Renal pelvis (tissue), 4 donors: Measurements from ENCODE around the gene HGFAC. TPM values are rescaled to one million over a fixed set of nuclear protein-coding genes. Genes with fewer than 3 reads are reported as not detected.

ENCODE experiments used
- DNase-seq: peaks from one replicate; pipeline ENCODE4 v3.0.0-alpha.2; 2013
- polyA plus RNA-seq, 3 donors: library from polyadenylated mRNA; unstranded; fragments of 120-200 nt; gene quantifications; one replicate each; pipeline ENCODE4 v1.2.1, GENCODE V29; 2013; ENCODE audit not compliant: insufficient read length in 3 of 3

The HGFAC gene
- polyA plus RNA-seq, 3 donors = 1.7 to 2.4 (median 2.1) TPM

DNA sequence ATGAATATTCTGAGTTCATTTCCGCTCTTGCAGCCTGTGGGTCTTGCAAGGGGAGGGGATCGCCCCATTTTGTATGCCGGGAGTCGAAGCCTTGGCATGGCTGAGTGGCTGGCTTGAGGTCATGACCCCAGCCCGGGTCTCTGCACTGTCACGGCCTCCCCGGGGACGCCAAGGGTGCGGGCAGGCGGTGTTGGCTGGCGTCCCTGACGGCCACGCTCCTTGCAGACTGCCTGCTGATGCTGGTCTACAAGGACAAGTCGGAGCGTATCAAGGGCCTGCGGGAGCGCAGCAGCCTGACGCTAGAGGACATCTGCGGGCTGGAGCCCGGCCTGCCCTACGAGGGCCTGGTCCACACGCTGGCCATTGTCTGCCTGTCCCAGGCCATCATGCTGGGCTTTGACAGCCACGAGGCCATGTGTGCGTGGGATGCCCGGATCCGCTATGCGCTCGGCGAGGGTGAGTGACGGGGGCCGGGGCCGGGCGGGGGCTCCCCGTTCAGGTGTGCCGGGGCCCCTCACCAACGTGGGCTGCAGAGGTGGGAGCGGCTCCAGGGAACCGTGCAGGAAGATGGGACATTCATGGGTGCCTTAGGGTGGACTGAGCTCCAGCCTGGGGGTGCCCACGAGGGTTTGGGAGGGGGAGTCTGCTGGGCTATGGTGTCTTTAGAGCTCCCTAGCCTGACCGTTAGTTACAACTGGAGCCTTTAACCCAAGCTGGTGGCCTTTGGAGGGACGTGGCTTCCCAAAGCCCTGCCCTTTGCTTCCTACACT lies 31.6 kb downstream of the HGFAC start:
- no peak for DNase-seq

DNA sequence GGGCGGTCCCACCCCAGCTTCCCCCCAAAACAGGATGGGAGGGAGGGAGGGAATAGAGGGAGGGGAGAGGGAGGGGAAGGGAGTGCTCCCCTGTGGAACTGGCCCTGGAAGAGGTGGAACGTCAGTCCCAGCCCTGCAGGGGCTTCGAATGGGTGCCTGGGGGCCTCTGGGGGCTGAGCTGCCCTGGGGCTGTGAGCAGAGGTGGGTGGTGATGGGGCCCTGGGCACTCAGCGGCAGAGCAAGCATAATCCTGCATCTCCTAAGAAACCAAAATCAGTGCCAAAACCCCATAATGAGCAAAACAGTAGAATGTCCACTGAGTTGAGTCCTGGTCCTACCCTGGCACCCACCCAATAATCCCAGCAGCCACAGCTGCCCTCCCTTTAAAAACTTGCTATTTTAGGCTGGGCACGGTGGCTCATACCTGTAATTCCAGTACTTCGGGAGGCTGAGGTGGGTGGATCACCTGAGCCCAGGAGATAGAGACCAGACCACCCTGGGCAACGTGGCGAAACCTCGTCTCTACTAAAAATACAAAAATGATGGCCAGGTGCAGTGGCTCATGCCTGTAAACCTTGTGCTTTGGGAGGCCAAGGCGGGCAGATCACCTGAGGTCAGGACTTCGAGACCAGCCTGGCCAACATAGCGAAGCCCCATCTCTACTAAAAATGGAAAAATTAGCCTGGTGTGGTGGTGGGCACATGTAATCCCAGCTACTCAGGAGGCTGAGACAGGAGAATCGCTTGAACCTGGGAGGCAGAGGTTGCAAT lies 32.4 kb downstream of the HGFAC start:
- DNase-seq = no peak

DNA sequence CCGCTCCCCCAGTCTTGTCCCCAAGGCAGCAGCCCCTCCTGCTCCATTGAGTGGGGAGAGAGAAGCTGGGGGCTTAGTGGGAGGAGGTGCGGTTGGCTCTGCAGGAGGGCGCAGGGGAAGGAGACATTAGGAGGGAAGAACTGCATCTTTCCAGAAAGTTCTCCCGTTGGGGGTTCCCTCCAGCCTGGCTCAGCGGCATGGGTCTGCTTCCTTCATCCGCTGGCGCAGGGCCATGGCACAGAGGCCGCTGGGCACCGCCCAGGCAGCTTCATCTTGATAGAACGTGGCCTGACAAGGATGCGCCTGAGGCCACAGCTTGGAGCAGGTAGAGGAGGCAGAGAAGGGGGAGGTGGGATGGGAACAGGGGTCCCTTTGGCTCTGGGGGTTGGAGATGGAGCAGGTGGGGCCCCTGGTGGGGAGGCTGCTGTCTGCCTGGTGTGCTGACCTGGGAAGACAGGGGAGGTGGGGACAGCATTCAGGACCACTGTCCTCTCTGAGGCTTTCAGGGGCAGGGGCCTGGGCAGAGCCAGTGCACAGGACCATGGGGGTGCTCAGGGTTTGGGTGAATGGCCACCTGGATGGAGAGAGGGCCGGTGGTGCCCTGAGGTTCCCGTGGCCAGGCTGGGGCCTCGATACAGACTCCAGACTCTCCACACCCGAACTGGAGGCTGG lies 33.4 kb downstream of the HGFAC start:
- no peak for DNase-seq

DNA sequence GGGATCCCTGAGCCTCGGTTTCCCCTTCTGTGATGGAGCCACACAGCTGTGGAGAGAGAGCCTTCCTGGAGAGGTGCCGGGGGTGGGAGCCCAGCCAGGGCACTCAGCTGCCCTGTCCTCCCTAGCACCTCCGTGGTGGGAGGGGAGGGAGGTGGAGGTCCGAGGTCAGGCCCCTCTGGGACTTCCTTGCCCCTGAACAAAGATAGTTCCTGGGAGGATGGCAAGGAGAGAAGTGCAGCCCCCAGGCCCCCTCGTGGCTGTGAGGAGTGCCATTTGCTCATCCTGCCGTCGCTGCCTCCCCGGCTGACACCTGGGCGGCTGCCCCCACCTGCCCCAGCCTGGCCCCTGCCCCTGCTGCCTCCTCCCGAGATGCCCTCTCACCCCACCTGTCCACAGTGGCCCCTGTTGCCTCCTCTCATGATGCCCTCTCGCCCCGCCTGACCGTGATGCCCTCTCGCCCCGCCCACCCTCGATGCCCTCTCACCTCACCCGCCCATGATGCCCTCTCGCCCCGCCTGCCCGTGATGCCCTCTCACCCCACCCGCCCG lies 34.0 kb downstream of the HGFAC start:
- no peak for DNase-seq

DNA sequence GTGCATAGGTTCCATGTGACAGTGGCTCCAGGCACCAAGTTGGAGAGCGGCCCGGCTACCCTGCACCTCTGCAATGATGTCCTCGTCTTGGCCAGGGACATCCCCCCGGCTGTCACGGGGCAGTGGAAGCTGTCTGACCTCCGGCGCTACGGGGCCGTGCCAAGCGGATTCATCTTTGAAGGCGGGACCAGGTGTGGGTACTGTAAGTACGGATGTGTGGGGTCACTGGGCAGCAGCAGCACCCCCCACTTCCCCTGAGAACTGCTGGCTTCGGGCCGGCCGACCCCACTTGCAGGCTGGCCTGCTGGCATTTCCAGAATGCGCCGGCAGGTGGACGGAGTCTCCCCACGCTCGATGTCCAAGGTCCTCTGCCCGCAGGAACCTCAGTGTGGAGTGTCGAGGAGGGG lies 34.6 kb downstream of the HGFAC start:
- DNase-seq = no peak

DNA sequence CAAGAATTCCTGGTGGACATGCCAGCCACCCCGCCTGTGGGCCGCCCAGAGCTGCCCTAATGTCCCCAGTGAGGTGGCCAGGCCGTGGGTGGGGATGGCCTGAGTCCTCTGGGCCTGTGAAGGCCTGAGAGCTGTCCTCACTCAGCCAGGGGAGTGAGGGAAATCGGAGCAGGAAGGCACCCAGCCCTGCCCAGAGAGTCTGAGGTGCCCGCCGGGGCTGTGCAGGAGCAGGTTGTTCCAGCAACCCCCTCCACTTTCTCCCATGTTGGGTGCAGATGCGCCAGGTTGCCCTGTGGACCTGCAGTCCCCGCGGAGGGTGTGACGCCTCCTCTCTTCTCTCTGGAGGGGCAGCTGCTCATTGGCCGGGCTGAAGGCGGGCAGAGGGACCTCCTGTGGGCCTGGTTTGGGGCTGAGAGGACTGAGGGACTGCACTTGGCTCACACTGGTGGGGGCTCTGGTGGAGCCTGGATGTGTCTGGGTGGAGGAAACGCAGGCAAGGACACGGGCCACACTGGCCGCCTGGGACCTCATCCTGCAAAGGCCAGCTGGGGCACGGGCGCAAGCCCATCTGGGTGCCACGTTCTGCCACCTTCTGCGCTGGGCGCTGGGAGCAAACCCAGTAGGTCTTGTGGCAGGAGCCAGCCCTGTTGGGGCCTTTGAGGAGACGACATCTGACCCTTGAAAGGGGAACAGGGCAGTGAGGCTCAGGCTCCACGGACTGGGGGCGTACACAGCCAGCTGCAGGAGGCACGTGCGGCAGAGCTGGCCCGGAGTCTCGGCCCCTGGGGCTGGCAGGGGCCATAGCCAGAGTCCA lies 35.4 kb downstream of the HGFAC start:
- no peak for DNase-seq

DNA sequence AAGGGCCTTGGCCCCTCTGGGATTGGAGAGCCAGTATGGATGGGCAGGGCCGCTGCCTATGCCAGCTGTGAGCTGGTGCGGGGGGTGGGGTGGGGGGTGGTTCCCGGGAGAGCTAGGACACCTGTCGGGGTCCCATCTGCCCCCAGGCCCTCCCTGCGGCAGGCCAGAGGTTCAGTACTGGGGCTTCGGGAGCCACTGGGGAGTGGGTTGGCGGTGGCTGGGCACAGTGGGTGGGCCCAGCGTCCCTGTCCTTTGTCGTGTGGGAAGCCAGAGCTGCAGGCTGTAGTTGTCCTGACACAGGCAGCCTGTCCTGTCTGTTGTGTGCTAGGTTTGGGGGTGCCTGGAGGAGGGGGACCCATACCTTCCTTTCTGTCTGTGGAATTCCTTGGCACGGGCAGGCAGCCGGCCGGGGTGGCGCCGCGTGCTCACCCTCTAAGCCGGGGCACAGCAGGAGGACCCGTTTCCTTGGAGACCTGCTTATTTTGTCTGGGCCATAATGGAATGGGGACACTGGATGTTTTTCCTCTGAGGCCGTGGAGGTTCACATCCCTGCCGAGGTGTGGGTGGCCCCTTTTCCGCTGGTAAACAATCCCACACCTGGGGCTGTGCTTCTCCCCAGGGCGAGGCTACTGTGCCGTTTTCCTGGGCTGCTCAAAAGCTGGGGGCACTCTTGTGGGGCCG lies 36.1 kb downstream of the HGFAC start:
- no peak for DNase-seq

DNA sequence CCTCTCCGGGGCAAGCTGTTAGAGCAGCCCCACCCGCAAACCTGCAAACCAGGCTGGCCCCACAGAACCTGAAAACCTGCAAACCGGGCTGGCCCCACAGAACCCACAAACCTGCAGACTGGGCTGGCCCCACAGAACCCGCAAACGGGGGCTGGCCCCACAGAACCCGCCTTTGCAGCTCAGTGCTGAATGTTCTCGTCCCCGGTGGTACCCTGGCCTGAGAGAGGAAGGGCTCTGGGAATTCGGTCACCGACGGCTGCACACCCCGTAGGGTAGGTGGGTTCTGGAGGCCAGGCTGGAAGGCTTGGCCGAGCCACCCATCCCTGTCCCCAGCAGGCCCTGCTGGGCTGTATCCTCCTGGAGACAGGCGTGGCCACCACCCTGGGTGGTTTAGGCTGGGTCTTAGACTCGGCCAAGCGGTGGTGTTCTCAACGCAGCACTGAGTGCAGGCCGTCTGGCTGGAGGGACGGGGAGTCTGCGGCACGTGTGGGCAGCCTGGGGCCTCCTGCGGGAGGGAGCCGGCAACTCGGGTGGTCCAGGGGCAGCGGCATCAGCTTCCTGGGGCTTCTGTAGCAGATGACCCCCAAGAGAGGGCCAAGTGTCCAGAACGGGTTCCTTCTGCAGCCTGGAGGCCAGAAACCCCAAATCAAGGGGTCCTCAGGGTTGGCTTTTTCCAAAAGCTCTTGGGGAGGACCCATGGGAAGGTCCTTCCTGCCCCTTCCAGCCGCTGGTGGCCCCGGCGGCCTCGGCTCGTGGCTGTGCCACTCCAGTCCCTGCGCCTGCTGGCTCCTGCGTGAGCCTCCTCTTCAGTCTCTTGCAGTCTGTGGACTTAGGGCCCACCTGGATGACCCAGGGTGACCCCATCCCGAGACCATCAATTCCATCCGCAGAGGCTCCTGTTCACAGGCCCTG lies 36.9 kb downstream of the HGFAC start:
- DNase-seq = no peak

DNA sequence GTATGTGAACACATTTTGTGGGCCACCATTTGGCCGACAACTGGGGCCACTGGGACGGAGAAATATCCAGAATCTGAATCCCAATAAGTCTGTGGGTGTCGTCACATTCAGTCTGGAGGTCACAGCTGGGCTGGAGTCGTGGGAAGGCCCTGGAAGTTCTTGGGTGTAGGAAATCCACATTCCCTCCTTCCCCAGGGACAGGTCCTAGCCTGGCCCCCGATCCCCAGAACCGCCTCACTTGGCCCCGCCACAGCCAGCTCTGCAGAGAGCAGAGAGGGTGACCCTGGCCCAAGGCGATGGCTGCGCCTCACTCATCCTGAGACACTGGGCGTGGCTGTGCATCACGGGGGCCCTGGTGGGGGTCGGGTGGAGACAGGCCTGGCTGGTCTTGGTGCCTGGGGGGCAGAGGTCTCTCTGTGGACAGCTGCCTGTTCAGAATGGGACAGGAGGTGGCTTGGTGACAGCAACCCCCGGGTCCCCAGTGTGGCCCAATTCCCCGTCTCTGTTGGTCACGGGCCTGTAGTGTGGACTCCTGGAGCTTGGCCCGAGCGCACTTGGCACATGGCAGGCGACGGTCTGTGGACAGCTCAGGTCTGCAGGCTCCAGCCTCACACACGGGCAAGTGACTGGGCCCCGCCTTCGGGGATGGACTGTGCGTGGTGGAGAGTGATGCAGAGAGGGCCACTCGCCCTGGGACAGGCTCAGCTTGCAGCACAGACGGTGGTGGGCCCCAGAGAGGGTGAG lies 37.8 kb downstream of the HGFAC start:
- no peak for DNase-seq

DNA sequence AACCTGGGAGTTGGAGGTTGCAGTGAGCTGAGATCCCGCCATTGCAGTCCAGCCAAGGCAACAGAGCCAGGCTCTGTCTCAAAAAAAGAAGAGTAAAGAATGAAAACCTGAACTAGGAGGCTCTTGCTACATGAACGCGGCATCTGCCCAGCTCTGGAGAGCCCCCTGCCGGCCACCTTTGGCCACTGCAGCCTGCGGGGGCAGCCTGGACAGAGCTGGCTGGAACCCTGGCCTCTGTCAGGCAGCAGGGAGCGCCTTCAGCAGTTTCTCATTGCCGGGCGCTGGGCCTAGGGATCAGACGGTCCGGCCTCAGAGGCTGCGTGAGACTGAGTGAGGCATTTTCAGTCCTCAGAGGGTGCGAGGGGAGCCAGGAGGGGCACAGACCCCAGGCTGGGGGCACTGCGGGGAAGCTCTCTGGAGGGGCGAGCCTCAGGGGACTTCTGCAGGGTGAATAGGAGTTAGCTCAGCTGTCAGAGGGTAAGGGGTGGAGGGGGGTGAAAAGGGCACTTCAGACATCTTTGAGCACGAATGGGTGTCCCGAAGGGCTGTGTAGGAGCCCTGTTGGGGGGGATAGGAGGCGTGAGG lies 38.9 kb downstream of the HGFAC start:
- peak; percentile 77 for DNase-seq

DNA sequence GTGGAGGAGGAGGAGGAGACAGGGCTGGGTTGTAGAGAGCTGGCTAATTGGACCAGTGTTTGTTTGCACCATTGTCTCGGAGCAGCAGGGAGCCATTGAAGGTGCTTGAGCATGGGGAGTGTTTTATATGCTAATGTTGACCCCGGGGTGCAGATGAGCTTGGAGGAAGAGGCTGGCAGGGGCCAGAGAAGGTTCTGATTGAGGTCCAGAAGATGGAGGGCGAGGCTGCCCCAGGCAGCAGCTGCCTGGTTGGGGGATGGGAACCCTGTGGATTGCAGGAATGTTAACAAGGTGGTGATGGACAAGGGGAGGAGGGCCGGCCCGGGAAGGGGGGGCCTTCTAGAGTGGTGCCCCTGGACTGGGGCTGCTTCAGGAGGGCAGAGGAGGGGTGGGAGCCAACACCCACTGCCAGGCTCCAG lies 39.4 kb downstream of the HGFAC start:
- DNase-seq = no peak

DNA sequence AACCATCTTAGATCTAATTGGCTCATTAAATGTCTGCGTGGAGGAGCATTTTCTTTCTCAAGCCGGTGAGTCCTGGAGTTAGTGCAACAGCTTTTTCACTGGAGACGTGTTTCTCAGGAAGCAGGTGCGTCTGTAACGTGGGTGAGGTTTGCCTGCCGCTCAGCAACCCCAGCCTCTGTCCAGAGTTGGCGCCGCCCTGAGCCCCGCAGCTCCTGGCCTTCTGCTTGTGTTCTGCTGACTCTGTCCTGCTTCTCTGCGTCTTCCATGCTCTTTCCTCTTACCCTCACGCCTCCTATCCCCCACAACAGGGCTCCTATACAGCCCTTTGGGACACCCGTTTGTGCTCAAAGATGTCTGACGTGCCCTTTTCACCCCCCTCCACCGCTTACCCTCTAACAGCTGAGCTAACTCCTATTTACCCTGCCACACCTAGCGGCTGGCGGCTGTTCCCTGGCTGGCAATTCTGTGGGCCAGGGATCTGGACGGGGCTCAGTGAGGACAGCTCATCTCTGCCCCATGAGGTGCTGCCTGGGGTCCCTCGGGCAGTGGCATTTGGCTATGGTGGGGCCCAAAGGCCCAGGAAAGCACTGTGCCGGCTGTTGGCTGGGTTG lies 40.1 kb downstream of the HGFAC start:
- no peak for DNase-seq

DNA sequence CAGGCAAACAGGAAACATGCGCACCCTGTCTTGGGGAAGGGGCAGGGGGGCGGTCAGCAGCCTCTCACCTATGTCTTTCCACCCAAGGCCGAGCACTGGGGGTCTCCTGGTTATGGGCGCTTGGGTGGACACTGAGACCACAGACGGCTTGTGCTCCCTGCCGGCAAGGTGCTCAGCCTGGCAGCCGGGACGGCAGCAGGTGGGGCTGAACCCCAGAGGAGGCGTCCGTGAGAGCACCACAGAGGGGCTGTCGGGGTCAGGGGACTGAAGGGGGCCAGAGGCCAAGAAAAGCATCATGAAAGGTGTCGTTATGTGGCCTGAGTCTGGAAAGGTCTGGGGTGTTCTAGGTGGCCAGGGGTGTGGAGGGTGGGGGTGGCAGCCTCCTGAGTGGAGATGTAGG lies 40.9 kb downstream of the HGFAC start:
- DNase-seq = no peak

DNA sequence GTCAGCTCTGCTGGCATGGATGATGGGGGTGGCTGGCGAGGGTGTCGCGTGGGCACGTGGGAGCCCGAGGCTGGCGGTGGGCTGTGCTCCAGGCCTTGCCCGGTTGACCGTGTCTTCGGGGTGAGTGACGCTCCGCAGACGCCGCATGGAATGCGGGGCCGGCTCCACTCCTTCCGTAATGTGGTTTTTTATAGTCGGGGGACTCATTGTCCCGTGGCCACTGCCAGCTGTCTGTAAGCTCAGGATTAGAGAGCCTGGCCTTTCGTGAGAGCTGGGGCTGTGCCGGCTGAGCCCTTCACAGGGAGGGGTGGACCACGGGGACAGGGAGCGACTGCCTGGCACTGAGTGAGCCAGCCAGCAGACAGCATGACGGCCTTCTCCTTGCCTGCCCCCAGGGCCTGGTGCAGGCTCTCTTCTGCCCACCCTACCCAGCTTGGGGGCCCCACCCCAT lies 41.7 kb downstream of the HGFAC start:
- DNase-seq = no peak

DNA sequence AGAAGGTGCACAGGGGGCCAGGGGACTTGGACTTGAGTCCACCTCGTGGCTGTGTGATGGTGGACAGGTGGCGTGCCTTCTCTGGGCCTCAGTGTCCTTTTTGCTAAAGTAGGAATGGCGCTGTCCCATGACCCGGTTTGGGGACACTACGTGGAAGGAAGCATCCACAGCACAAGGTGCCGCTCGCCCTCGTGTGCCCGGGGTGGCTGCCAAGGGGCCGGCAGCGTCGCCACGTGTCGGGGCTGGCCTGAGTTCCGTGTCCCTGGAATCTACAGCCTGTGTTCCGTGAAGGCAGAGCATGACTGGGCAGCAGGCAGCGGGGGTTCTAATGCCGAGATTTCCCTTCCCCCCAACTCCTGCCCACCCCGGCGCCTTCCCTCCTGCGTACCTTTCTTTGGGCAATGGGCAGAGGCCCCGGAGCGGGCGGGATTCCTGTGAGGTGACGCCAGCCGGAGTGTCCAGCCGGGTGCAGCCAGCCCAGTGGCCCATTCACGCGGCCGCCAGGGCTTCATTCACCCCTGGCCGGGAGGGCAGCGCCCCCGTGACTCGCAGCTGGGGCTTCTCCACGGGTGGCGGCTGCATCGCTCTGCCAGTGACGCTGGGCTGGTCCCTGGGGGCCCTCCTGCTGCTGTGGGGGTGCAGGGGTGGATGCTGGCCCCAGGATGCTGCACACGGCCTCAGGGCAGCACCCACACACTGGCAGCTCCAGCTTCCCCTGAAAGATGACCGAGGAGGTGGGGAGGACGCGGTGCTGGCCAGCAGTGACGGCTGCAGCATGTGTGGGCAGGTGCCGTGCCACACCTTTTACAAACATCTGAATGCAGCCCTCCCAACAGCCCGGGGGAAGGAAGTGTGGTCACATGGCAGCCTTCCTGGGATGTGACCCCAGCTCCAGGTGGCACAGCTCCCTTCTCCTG lies 42.5 kb downstream of the HGFAC start:
- peak; percentile 78 for DNase-seq

DNA sequence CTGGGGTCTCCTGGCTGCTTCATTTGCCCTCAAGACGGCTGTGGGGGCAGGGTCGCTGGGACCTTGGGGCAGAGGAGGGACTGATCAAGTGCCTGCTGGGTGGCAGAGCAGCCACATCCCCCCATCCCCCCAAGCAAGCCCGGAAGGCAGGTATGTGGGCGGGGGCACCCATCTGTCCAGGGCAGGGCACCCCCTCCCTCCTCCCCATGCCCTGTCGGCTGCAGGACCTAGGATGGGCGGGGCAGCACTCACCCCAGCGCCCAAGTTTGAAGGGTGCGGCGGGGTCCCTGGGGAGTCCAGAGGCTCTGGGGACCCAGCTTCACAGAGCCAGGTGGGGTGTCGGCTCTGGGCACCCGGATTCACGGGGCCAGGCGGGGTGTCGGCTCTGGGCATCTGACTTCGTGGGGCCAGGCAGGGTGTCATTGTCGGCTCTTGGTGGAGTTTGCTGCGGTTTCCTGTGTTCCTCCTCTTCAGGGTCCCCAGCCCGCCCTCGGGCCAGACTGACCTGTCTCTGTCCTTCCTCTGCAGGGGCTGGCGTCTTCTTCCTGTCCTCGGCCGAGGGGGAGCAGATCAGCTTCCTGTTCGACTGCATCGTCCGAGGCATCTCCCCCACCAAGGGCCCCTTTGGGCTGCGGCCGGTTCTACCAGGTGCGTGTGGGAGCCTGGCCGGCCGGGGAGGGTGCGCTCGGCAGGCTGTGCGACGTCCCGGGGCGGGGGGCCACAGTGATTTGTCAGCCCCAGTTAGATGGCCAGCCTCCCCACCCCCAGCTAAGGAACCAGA lies 43.4 kb downstream of the HGFAC start:
- DNase-seq = peak; percentile 57
